WTC11 (cell line): Measurements from ENCODE around the gene RANBP10. TPM values are rescaled to one million over a fixed set of nuclear protein-coding genes. Genes with fewer than 3 reads are reported as not detected.

ENCODE experiments used
- ATAC-seq: fragments of 200-7000 bp; cut with Tn5 transposase; 2 replicates; pipeline ENCODE4 v1.10.0; 2021; ENCODE audit warnings: mild to moderate bottlenecking, moderate library complexity
- CTCF ChIA-PET: fragments of 300-600 bp; sonication (Branson Sonifier 250); formaldehyde crosslinking; loops from one replicate; lab custom pipeline; 2021; ENCODE audit warnings: antibody characterized with exemption; lab: Charles Lee
- POLR2A ChIA-PET: fragments of 350-600 bp; sonication (Branson Sonifier 250); formaldehyde crosslinking; loops from one replicate; lab custom pipeline; 2021; ENCODE audit warnings: antibody characterized with exemption; lab: Charles Lee
- DNase-seq: peaks from one replicate; pipeline ENCODE4 v3.0.0; 2021; ENCODE audit warnings: low spot score
- H3K27ac Mint-ChIP-seq: 2 replicates; pipeline ENCODE4 v1.8.0; 2021; ENCODE audit warnings: mixed read lengths
- H3K27me3 Mint-ChIP-seq: 2 replicates; pipeline ENCODE4 v1.8.0; 2021; ENCODE audit warnings: low read depth, mild to moderate bottlenecking, moderate library complexity, mixed read lengths
- H3K36me3 Mint-ChIP-seq: 2 replicates; pipeline ENCODE4 v1.8.0; 2021; ENCODE audit warnings: mixed read lengths
- H3K4me1 Mint-ChIP-seq: 2 replicates; pipeline ENCODE4 v1.8.0; 2022; ENCODE audit warnings: mixed read lengths
- H3K4me3 Mint-ChIP-seq: 2 replicates; pipeline ENCODE4 v1.8.0; 2021; ENCODE audit warnings: mild to moderate bottlenecking, moderate library complexity, mixed read lengths
- H3K9me3 Mint-ChIP-seq: 2 replicates; pipeline ENCODE4 v1.8.0; 2021; ENCODE audit warnings: mixed read lengths
- AR ChIP-seq: fragments of 250-450 bp; sonication (Bioruptor Pico); IDR thresholded peaks from 2 replicates; pipeline ENCODE4 v1.9.0; 2021; ENCODE audit warnings: mild to moderate bottlenecking
- CREM ChIP-seq: sonication (generic); formaldehyde crosslinking; IDR thresholded peaks from 2 replicates; pipeline ENCODE4 v1.8.1; 2022; ENCODE audit warnings: mild to moderate bottlenecking, missing genetic modification reagents, moderate library complexity
- FOXP1 ChIP-seq: sonication (generic); formaldehyde crosslinking; IDR thresholded peaks from 2 replicates; pipeline ENCODE4 v1.8.0; 2022; ENCODE audit warnings: missing genetic modification reagents, mild to moderate bottlenecking, moderate library complexity, borderline replicate concordance
- FOXP4 ChIP-seq: sonication (generic); formaldehyde crosslinking; IDR thresholded peaks from 2 replicates; pipeline ENCODE4 v1.8.0; 2022; ENCODE audit warnings: mild to moderate bottlenecking, missing genetic modification reagents
- GTF2I ChIP-seq: fragments of 250-450 bp; sonication (Bioruptor Pico); conservative IDR thresholded peaks from 2 replicates; pipeline ENCODE4 v1.4.0; 2021; ENCODE audit warnings: mild to moderate bottlenecking
- MYBL2 ChIP-seq: sonication (generic); formaldehyde crosslinking; IDR thresholded peaks from 2 replicates; pipeline ENCODE4 v1.8.1; 2023; ENCODE audit warnings: mild to moderate bottlenecking, moderate library complexity, missing genetic modification reagents
- NR2C2 ChIP-seq: sonication (generic); formaldehyde crosslinking; IDR thresholded peaks from 2 replicates; pipeline ENCODE4 v1.8.0; 2022; ENCODE audit warnings: mild to moderate bottlenecking, missing genetic modification reagents
- OVOL2 ChIP-seq: fragments of 250-450 bp; sonication (Bioruptor Pico); IDR thresholded peaks from 2 replicates; pipeline ENCODE4 v1.9.0; 2021; ENCODE audit warnings: mild to moderate bottlenecking, borderline replicate concordance
- RORB ChIP-seq: fragments of 250-450 bp; sonication (Bioruptor Pico); IDR thresholded peaks from 2 replicates; pipeline ENCODE4 v1.9.0; 2021; ENCODE audit warnings: mild to moderate bottlenecking
- SOX15 ChIP-seq: fragments of 250-450 bp; sonication (Bioruptor Pico); IDR thresholded peaks from 2 replicates; pipeline ENCODE4 v1.9.0; 2021; ENCODE audit warnings: mild to moderate bottlenecking
- ZBTB43 ChIP-seq: sonication (generic); formaldehyde crosslinking; IDR thresholded peaks from 2 replicates; pipeline ENCODE4 v1.8.1; 2023; ENCODE audit warnings: mild to moderate bottlenecking, missing genetic modification reagents
- ZMAT4 ChIP-seq: fragments of 250-450 bp; sonication (Bioruptor Pico); IDR thresholded peaks from 2 replicates; pipeline ENCODE4 v1.9.0; 2021; ENCODE audit warnings: mild to moderate bottlenecking
- ZNF138 ChIP-seq: sonication (generic); formaldehyde crosslinking; conservative IDR thresholded peaks from 2 replicates; pipeline ENCODE4 v1.8.1; 2022; ENCODE audit warnings: mild to moderate bottlenecking, moderate library complexity, missing genetic modification reagents
- ZNF263 ChIP-seq: sonication (generic); formaldehyde crosslinking; IDR thresholded peaks from 2 replicates; pipeline ENCODE4 v1.8.1; 2022; ENCODE audit warnings: low read depth, mild to moderate bottlenecking, moderate library complexity, missing genetic modification reagents
- ZNF317 ChIP-seq: sonication (generic); formaldehyde crosslinking; IDR thresholded peaks from 2 replicates; pipeline ENCODE4 v1.8.1; 2023; ENCODE audit warnings: low read depth, mild to moderate bottlenecking, moderate library complexity, missing genetic modification reagents, borderline replicate concordance
- total RNA-seq: library from RNA; stranded (reverse); gene quantifications from 3 replicates; pipeline ENCODE4 v1.2.3, GENCODE V29; 2021

Gene RANBP10
- total RNA-seq, 1 experiment from 2014 or later = 14.0 TPM

GRCh38 chr16:67750466-67750865 is 55.9 kb downstream of the RANBP10 start (continued):
- no peak for TF ChIP-seq ZBTB43 (CRISPR knock-in tag)

GRCh38 chr16:67749436-67750078 is 56.8 kb downstream of the RANBP10 start:
- H3K27ac Mint-ChIP-seq = peak overlapping the region; percentile 96; the same call in 1 of the 2 replicates

GRCh38 chr16:67748834-67749233 is 57.5 kb downstream of the RANBP10 start:
- Mint-ChIP-seq H3K27ac (peak overlapping the region; percentile 96), H3K27me3 (no peaks in the 10 kb centered on the region), H3K4me1 (peaks cover 8% of the 10 kb centered on the region; the same call in 1 of the 2 replicates), H3K4me3 (no peak overlapping the region), H3K36me3 (peaks cover under 1% of the 10 kb centered on the region; the same call in 1 of the 2 replicates), H3K9me3 (no peaks in the 10 kb centered on the region)
- ATAC-seq (no peak), DNase-seq (no peak)
- ChIA-PET CTCF (interaction anchor here (0.7 kb wide), 1 partner anchor 14 kb away, joined by 3 read pairs; no protein-coding TSS in a partner anchor), POLR2A (no interaction called here)
- no peak for TF ChIP-seq ZMAT4 (CRISPR knock-in tag)
- no peak for TF ChIP-seq ZNF317 (CRISPR knock-in tag)
- TF ChIP-seq NR2C2 (CRISPR knock-in tag) = no peak
- TF ChIP-seq ZNF138 (CRISPR knock-in tag) = no peak
- TF ChIP-seq CREM = no peak
- no peak for TF ChIP-seq RORB (CRISPR knock-in tag)
- TF ChIP-seq FOXP1 = no peak
- TF ChIP-seq ZNF263 (CRISPR knock-in tag) = no peak
- no peak for TF ChIP-seq AR (CRISPR knock-in tag)
- TF ChIP-seq SOX15 (CRISPR knock-in tag) = no peak

More at GRCh38 chr16:67749436-67750078, 56.8 kb downstream of the RANBP10 start:
- Mint-ChIP-seq H3K36me3 (no peaks in the 10 kb centered on the region), H3K4me1 (peaks cover 8% of the 10 kb centered on the region; the same call in 1 of the 2 replicates), H3K4me3 (no peak overlapping the region), H3K27me3 (no peaks in the 10 kb centered on the region), H3K9me3 (no peaks in the 10 kb centered on the region)
- DNase-seq (no peak), ATAC-seq (no peak)
- TF ChIP-seq GTF2I (CRISPR knock-in tag) (no peak), MYBL2 (CRISPR knock-in tag) (no peak), OVOL2 (no peak), FOXP4 (CRISPR knock-in tag) (no peak)
- ChIA-PET POLR2A (no interaction called here), CTCF (interaction anchor here (0.7 kb wide), 1 partner anchor 15 kb away, joined by 3 read pairs; no protein-coding TSS in a partner anchor)
